Colonic mucosa (tissue), 4 donors: ENCODE measurements around the gene ARHGAP27. TPM values are rescaled to one million over a fixed set of nuclear protein-coding genes. Genes with fewer than 3 reads are reported as not detected.
A peak's percentile ranks its signal among the peaks of the same experiment; 100 is the strongest.

Experiments used
- DNase-seq: peaks from one replicate; pipeline ENCODE4 v3.0.0-alpha.2; 2020
- H3K27ac ChIP-seq: fragments of 200-600 bp; one replicate; pipeline ENCODE4 v1.8.0; 2021
- H3K27me3 ChIP-seq: fragments of 200-600 bp; one replicate; pipeline ENCODE4 v1.8.0; 2021
- H3K36me3 ChIP-seq: fragments of 200-600 bp; one replicate; pipeline ENCODE4 v1.8.0; 2021
- H3K4me1 ChIP-seq: fragments of 200-600 bp; one replicate; pipeline ENCODE4 v1.8.0; 2021; ENCODE audit warnings: mild to moderate bottlenecking
- H3K4me3 ChIP-seq: fragments of 200-600 bp; one replicate; pipeline ENCODE4 v1.8.0; 2021
- H3K9ac ChIP-seq, 2 donors: one replicate each; pipeline ENCODE4 v1.7.0; 2013; ENCODE audit warnings: control low read depth in 2 of 2, low read depth in 2 of 2, low read length in 2 of 2
- H3K9me3 ChIP-seq: fragments of 200-600 bp; one replicate; pipeline ENCODE4 v1.8.0; 2021
- CTCF ChIP-seq: fragments of 200-600 bp; IDR thresholded peaks from one replicate; pipeline ENCODE4 v1.8.0; 2022; ENCODE audit warnings: antibody characterized with exemption, mild to moderate bottlenecking
- intact Hi-C: fragments of 100-400 bp; cut with DNase I; formaldehyde crosslinking; loops from one replicate; pipeline ENCODE4 v1.14.1; 2022
- total RNA-seq, 2 donors: library from RNA; stranded (reverse); fragmentation: NEBNext Ultra II Directional in 1 of 2; extraction: Animal tissue kit (Norgen Biotek cat#: 25700) in 1 of 2; gene quantifications; one replicate each; pipeline ENCODE4 v1.2.1, GENCODE V29; 2021
- donor health status: healthy.
- donor health status: DM: no; HTN: no; CAD: no.
- donor health status: DM: no; HTN: no; CAD: no.

ARHGAP27 gene
- total RNA-seq, 2 donors from 2014 or later = 107 to 165 TPM

GRCh38 chr17:45406107-45406506 lies 26.6 kb downstream of the ARHGAP27 start:
- no peak for DNase-seq
- Histone ChIP-seq H3K4me3 (no peak overlapping the region), H3K9ac (peak overlapping the region; percentile 13 to 79), H3K27ac (peak overlapping the region; percentile 93), H3K27me3 (no peaks in the 10 kb centered on the region), H3K4me1 (peaks cover 21% of the 10 kb centered on the region), H3K36me3 (peaks cover 14% of the 10 kb centered on the region), H3K9me3 (no peaks in the 10 kb centered on the region)
- intact Hi-C loops = no loop called here
- TF ChIP-seq CTCF = no peak

GRCh38 chr17:45405250-45406086 lies 27.2 kb downstream of the ARHGAP27 start:
- Histone ChIP-seq H3K4me3 (peak overlapping the region; percentile 8), H3K27me3 (no peaks in the 10 kb centered on the region), H3K9ac (peak overlapping the region; percentile 13 to 79), H3K4me1 (peaks cover 15% of the 10 kb centered on the region), H3K36me3 (peaks cover 14% of the 10 kb centered on the region), H3K9me3 (no peaks in the 10 kb centered on the region), H3K27ac (peak overlapping the region; percentile 93)
- peak; percentile 91 for DNase-seq
- intact Hi-C loops = no loop called here
- no peak for TF ChIP-seq CTCF

- no peak overlapping the region for H3K27ac ChIP-seq
- H3K36me3 ChIP-seq = peaks cover 14% of the 10 kb centered on the region
- peaks cover 10% of the 10 kb centered on the region for H3K4me1 ChIP-seq
- no peaks in the 10 kb centered on the region for H3K9me3 ChIP-seq
- H3K27me3 ChIP-seq = no peaks in the 10 kb centered on the region
- H3K9ac ChIP-seq = peak overlapping the region in 1 of 2 donors; percentile 51
- intact Hi-C loops = no loop called here
- no peak for DNase-seq
- no peak overlapping the region for H3K4me3 ChIP-seq
- no peak for TF ChIP-seq CTCF
Observed at GRCh38 chr17:45404870-45405249, 27.8 kb downstream of the ARHGAP27 start.

- Histone ChIP-seq H3K4me1 (peaks cover 4% of the 10 kb centered on the region), H3K36me3 (peaks cover 19% of the 10 kb centered on the region), H3K27me3 (no peaks in the 10 kb centered on the region), H3K9ac (no peak overlapping the region), H3K9me3 (no peaks in the 10 kb centered on the region), H3K4me3 (no peak overlapping the region), H3K27ac (no peak overlapping the region)
- no peak for TF ChIP-seq CTCF
- DNase-seq = no peak
- intact Hi-C loops = no loop called here
Observed at GRCh38 chr17:45403906-45404490, 28.7 kb downstream of the ARHGAP27 start.

- Histone ChIP-seq H3K9ac (no peak overlapping the region), H3K27me3 (no peaks in the 10 kb centered on the region), H3K4me1 (peaks cover 4% of the 10 kb centered on the region), H3K36me3 (peaks cover 24% of the 10 kb centered on the region), H3K4me3 (no peak overlapping the region), H3K27ac (no peak overlapping the region), H3K9me3 (no peaks in the 10 kb centered on the region)
- no peak for TF ChIP-seq CTCF
- intact Hi-C loops = no loop called here
- DNase-seq = no peak
Observed at GRCh38 chr17:45402916-45403315, 29.8 kb downstream of the ARHGAP27 start.
